WERI-Rb-1 (cell line): ENCODE results near the gene MED27.

ENCODE experiments used
- DNase-seq: peaks from one replicate; pipeline ENCODE4 v3.0.0-alpha.2; 2020
- H3K27ac ChIP-seq: fragments of 250-450 bp; sonication (Bioruptor Pico); 2 replicates; pipeline ENCODE4 v1.5.1; 2020; ENCODE audit warnings: mild to moderate bottlenecking, moderate library complexity
- H3K27me3 ChIP-seq: fragments of 250-450 bp; sonication (Bioruptor Pico); 2 replicates; pipeline ENCODE4 v1.5.1; 2021; ENCODE audit warnings: mild to moderate bottlenecking, low read depth, moderate library complexity; ENCODE audit not compliant: insufficient read depth, severe bottlenecking
- H3K36me3 ChIP-seq: fragments of 250-450 bp; sonication (Bioruptor Pico); 2 replicates; pipeline ENCODE4 v1.5.1; 2020; ENCODE audit warnings: mild to moderate bottlenecking, moderate library complexity
- H3K4me3 ChIP-seq: 2 replicates; pipeline ENCODE4 v1.5.1; 2011; ENCODE audit warnings: low read depth, mild to moderate bottlenecking, control low read depth, low read length
- H3K9me3 ChIP-seq: fragments of 250-450 bp; sonication (Bioruptor Pico); 2 replicates; pipeline ENCODE4 v1.5.1; 2021; ENCODE audit warnings: mild to moderate bottlenecking, moderate library complexity; ENCODE audit not compliant: severe bottlenecking
- CTCF ChIP-seq: IDR thresholded peaks from 2 replicates; pipeline ENCODE4 v1.5.1; 2011; ENCODE audit warnings: low read depth, mild to moderate bottlenecking, control low read depth, inconsistent platforms, low read length

The MED27 gene

GRCh38 chr9:132082188-132082587, 2.5 kb upstream of the MED27 start:
- peaks cover 8% of the 10 kb centered on the region for H3K36me3 ChIP-seq

GRCh38 chr9:132078699-132079356, 839 bp downstream of the MED27 start:
- DNase-seq, result no peak
- H3K27ac ChIP-seq, result peak overlapping the region; percentile 70

More at GRCh38 chr9:132082188-132082587, 2.5 kb upstream of the MED27 start:
- TF ChIP-seq CTCF, result no peak
- no peaks in the 10 kb centered on the region for H3K9me3 ChIP-seq
- no peak overlapping the region for H3K4me3 ChIP-seq
- DNase-seq, result no peak
- H3K27ac ChIP-seq, result no peak overlapping the region
- no peaks in the 10 kb centered on the region for H3K27me3 ChIP-seq

GRCh38 chr9:132077881-132078698, 1.6 kb downstream of the MED27 start:
- Histone ChIP-seq H3K4me3 (no peak overlapping the region), H3K27me3 (no peaks in the 10 kb centered on the region), H3K27ac (no peak overlapping the region), H3K9me3 (no peaks in the 10 kb centered on the region), H3K36me3 (peaks cover 47% of the 10 kb centered on the region)
- no peak for TF ChIP-seq CTCF
- DNase-seq, result no peak

More at GRCh38 chr9:132078699-132079356, 839 bp downstream of the MED27 start:
- Histone ChIP-seq H3K4me3 (peak overlapping the region; percentile 73), H3K27me3 (no peaks in the 10 kb centered on the region), H3K9me3 (no peaks in the 10 kb centered on the region), H3K36me3 (peaks cover 42% of the 10 kb centered on the region)
- no peak for TF ChIP-seq CTCF

DNA sequence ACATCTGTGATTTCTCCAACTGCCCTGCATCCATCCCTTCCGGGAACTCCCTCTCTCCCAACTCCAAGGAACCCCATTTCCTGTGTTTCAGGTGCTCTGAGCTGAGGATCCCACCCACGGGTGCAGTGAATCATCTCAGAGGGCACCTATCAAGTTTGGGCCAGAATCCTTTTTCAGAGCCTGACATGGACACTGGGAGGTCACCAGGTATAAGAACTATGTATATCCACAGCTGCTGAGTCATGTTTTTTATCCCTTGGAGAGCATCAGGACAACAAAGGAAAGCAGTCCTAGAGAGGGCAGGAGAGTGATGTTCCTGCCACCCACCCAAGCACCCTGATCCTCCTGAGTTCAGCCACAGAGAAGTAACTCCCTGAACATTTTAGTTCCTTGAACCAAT, 3.8 kb downstream of the MED27 start:
- TF ChIP-seq CTCF, result no peak
- no peak overlapping the region for H3K4me3 ChIP-seq
- no peak for DNase-seq
- no peaks in the 10 kb centered on the region for H3K9me3 ChIP-seq
- no peak overlapping the region for H3K27ac ChIP-seq
- no peaks in the 10 kb centered on the region for H3K27me3 ChIP-seq
- H3K36me3 ChIP-seq, result peaks cover 64% of the 10 kb centered on the region

- Histone ChIP-seq H3K9me3 (no peaks in the 10 kb centered on the region), H3K27ac (no peak overlapping the region), H3K4me3 (no peak overlapping the region), H3K27me3 (no peaks in the 10 kb centered on the region), H3K36me3 (peaks cover 67% of the 10 kb centered on the region)
- no peak for TF ChIP-seq CTCF
- DNase-seq, result no peak
These were observed 4.9 kb downstream of the MED27 start for GRCh38 chr9:132074736-132075135.
